Prostate gland (tissue), 2 donors: Measurements from ENCODE around the gene ANKRD13D.

ENCODE experiments used
- POLR2A ChIP-seq: fragments of 450-650 bp; IDR thresholded peaks from one replicate; pipeline ENCODE4 v1.6.1; 2016; ENCODE audit warnings: antibody characterized with exemption, mild to moderate bottlenecking
- POLR2AphosphoS5 ChIP-seq: sonication (generic); formaldehyde crosslinking; IDR thresholded peaks from one replicate; pipeline ENCODE4 v1.6.1; 2017; ENCODE audit warnings: antibody characterized with exemption
- TF ChIP-seq, protein P1 (sequence below), 4 experiments: fragments of 200-600 bp in 2 of 4; fragments of 450-650 bp in 2 of 4; sonication (generic) in 2 of 4; IDR thresholded peaks; 1 replicate in 3 of 4; 2 replicates in 1 of 4; pipeline ENCODE4 v1.5.1; 2016 to 2019; ENCODE audit warnings: antibody characterized with exemption in 4 of 4, mild to moderate bottlenecking in 2 of 4, moderate library complexity in 2 of 4

DNA sequence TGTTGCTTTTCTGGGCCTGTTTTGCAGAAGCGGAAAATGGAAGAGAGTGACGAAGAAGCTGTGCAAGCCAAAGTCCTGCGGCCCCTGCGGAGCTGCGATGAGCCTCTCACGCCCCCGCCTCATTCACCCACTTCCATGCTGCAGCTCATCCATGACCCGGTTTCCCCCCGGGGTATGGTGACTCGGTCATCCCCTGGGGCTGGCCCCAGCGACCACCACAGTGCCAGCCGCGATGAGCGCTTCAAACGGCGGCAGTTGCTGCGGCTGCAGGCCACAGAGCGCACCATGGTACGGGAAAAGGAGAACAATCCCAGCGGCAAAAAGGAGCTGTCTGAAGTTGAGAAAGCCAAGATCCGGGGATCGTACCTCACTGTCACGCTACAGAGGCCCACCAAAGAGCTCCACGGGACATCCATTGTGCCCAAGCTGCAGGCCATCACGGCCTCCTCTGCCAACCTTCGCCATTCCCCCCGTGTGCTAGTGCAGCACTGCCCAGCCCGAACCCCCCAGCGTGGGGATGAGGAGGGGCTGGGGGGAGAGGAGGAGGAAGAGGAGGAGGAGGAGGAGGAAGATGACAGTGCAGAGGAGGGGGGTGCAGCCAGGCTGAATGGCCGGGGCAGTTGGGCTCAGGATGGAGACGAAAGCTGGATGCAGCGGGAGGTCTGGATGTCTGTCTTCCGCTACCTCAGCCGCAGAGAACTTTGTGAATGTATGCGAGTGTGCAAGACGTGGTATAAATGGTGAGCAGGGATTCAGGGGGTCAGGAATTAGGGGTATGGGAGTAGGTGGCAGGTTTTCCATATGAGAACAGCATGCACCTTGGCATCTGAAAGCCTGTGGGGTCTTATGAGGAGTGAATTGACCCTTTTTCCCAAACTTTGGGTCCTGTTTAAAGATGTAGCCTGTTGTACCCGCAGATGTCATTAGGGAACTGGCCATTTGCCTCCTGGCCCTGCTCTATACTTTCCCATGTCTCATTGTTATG lies 38.8 kb upstream of the ANKRD13D start:
- TF ChIP-seq, protein P1, sequence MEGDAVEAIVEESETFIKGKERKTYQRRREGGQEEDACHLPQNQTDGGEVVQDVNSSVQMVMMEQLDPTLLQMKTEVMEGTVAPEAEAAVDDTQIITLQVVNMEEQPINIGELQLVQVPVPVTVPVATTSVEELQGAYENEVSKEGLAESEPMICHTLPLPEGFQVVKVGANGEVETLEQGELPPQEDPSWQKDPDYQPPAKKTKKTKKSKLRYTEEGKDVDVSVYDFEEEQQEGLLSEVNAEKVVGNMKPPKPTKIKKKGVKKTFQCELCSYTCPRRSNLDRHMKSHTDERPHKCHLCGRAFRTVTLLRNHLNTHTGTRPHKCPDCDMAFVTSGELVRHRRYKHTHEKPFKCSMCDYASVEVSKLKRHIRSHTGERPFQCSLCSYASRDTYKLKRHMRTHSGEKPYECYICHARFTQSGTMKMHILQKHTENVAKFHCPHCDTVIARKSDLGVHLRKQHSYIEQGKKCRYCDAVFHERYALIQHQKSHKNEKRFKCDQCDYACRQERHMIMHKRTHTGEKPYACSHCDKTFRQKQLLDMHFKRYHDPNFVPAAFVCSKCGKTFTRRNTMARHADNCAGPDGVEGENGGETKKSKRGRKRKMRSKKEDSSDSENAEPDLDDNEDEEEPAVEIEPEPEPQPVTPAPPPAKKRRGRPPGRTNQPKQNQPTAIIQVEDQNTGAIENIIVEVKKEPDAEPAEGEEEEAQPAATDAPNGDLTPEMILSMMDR (IDR thresholded peaks at IDR 0.05) = no peak
- no peak for TF ChIP-seq POLR2A
- TF ChIP-seq POLR2AphosphoS5 = no peak
